ENCODE measurements around the gene TMPRSS5.

Gene TMPRSS5

GRCh38 chr11:113695207-113695606 lies 10.9 kb downstream of the TMPRSS5 start:
- Histone ChIP-seq H3K36me3 (ENCODE audit: control insufficient read depth, low read depth, low read length) (no peaks in the 10 kb centered on the region), H3K9me3 (ENCODE audit: control insufficient read depth, low read depth, low read length) (no peaks in the 10 kb centered on the region), H3K27ac (ENCODE audit: low read length) (no peak overlapping the region), H3K27me3 (ENCODE audit: control insufficient read depth, insufficient read depth, low read length) (no peaks in the 10 kb centered on the region), H3K4me3 (ENCODE audit: low read length) (no peak overlapping the region), H3K9ac (ENCODE audit: low read length) (no peak overlapping the region), H3K4me1 (ENCODE audit: control insufficient read depth, low read depth, low read length) (no peaks in the 10 kb centered on the region)

GRCh38 chr11:113694390-113694789 lies 11.7 kb downstream of the TMPRSS5 start:
- Histone ChIP-seq H3K9ac (ENCODE audit: low read length) (no peak overlapping the region), H3K36me3 (ENCODE audit: control insufficient read depth, low read depth, low read length) (no peaks in the 10 kb centered on the region), H3K4me1 (ENCODE audit: control insufficient read depth, low read depth, low read length) (no peaks in the 10 kb centered on the region), H3K27ac (ENCODE audit: low read length) (no peak overlapping the region), H3K9me3 (ENCODE audit: control insufficient read depth, low read depth, low read length) (no peaks in the 10 kb centered on the region), H3K4me3 (ENCODE audit: low read length) (no peak overlapping the region), H3K27me3 (ENCODE audit: control insufficient read depth, insufficient read depth, low read length) (no peaks in the 10 kb centered on the region)

- Histone ChIP-seq H3K4me1 (ENCODE audit: control insufficient read depth, low read depth, low read length) (no peaks in the 10 kb centered on the region), H3K27me3 (ENCODE audit: control insufficient read depth, insufficient read depth, low read length) (no peaks in the 10 kb centered on the region), H3K9ac (ENCODE audit: low read length) (no peak overlapping the region)
These were observed 13.1 kb downstream of the TMPRSS5 start for GRCh38 chr11:113693030-113693429.

GRCh38 chr11:113690619-113691569 lies 15.2 kb downstream of the TMPRSS5 start:
- H3K9me3 ChIP-seq (ENCODE audit: control insufficient read depth, low read depth, low read length) = no peaks in the 10 kb centered on the region
- H3K27me3 ChIP-seq (ENCODE audit: control insufficient read depth, insufficient read depth, low read length) = no peaks in the 10 kb centered on the region
- H3K36me3 ChIP-seq (ENCODE audit: control insufficient read depth, low read depth, low read length) = no peaks in the 10 kb centered on the region
- H3K9ac ChIP-seq (ENCODE audit: low read length) = no peak overlapping the region
- H3K27ac ChIP-seq (ENCODE audit: low read length) = no peak overlapping the region
- H3K4me3 ChIP-seq (ENCODE audit: low read length) = no peak overlapping the region
- H3K4me1 ChIP-seq (ENCODE audit: control insufficient read depth, low read depth, low read length) = no peaks in the 10 kb centered on the region

More at GRCh38 chr11:113693030-113693429, 13.1 kb downstream of the TMPRSS5 start:
- Histone ChIP-seq H3K4me3 (ENCODE audit: low read length) (no peak overlapping the region), H3K9me3 (ENCODE audit: control insufficient read depth, low read depth, low read length) (no peaks in the 10 kb centered on the region), H3K27ac (ENCODE audit: low read length) (no peak overlapping the region), H3K36me3 (ENCODE audit: control insufficient read depth, low read depth, low read length) (no peaks in the 10 kb centered on the region)

- Histone ChIP-seq H3K9ac (ENCODE audit: low read length) (no peak overlapping the region), H3K4me3 (ENCODE audit: low read length) (no peak overlapping the region), H3K4me1 (ENCODE audit: control insufficient read depth, low read depth, low read length) (no peaks in the 10 kb centered on the region), H3K27ac (ENCODE audit: low read length) (no peak overlapping the region), H3K27me3 (ENCODE audit: control insufficient read depth, insufficient read depth, low read length) (no peaks in the 10 kb centered on the region), H3K36me3 (ENCODE audit: control insufficient read depth, low read depth, low read length) (no peaks in the 10 kb centered on the region), H3K9me3 (ENCODE audit: control insufficient read depth, low read depth, low read length) (no peaks in the 10 kb centered on the region)
These were observed 16.1 kb downstream of the TMPRSS5 start for GRCh38 chr11:113689768-113690618.

- Histone ChIP-seq H3K27me3 (ENCODE audit: control insufficient read depth, insufficient read depth, low read length) (no peaks in the 10 kb centered on the region), H3K9me3 (ENCODE audit: control insufficient read depth, low read depth, low read length) (no peaks in the 10 kb centered on the region), H3K4me1 (ENCODE audit: control insufficient read depth, low read depth, low read length) (no peaks in the 10 kb centered on the region), H3K9ac (ENCODE audit: low read length) (no peak overlapping the region), H3K27ac (ENCODE audit: low read length) (no peak overlapping the region), H3K36me3 (ENCODE audit: control insufficient read depth, low read depth, low read length) (no peaks in the 10 kb centered on the region), H3K4me3 (ENCODE audit: low read length) (no peak overlapping the region)
These were observed 20.3 kb downstream of the TMPRSS5 start for GRCh38 chr11:113685654-113686359.

GRCh38 chr11:113684496-113684895 lies 21.6 kb downstream of the TMPRSS5 start:
- H3K9ac ChIP-seq (ENCODE audit: low read length) = no peak overlapping the region

GRCh38 chr11:113683481-113684046 lies 22.5 kb downstream of the TMPRSS5 start:
- Histone ChIP-seq H3K27ac (ENCODE audit: low read length) (no peak overlapping the region), H3K4me1 (ENCODE audit: control insufficient read depth, low read depth, low read length) (no peaks in the 10 kb centered on the region), H3K4me3 (ENCODE audit: low read length) (no peak overlapping the region), H3K36me3 (ENCODE audit: control insufficient read depth, low read depth, low read length) (no peaks in the 10 kb centered on the region), H3K9me3 (ENCODE audit: control insufficient read depth, low read depth, low read length) (no peaks in the 10 kb centered on the region), H3K27me3 (ENCODE audit: control insufficient read depth, insufficient read depth, low read length) (no peaks in the 10 kb centered on the region), H3K9ac (ENCODE audit: low read length) (no peak overlapping the region)

More at GRCh38 chr11:113684496-113684895, 21.6 kb downstream of the TMPRSS5 start:
- H3K27me3 ChIP-seq (ENCODE audit: control insufficient read depth, insufficient read depth, low read length) = no peaks in the 10 kb centered on the region
- no peaks in the 10 kb centered on the region for H3K36me3 ChIP-seq (ENCODE audit: control insufficient read depth, low read depth, low read length)
- H3K9me3 ChIP-seq (ENCODE audit: control insufficient read depth, low read depth, low read length) = no peaks in the 10 kb centered on the region
- no peaks in the 10 kb centered on the region for H3K4me1 ChIP-seq (ENCODE audit: control insufficient read depth, low read depth, low read length)
- no peak overlapping the region for H3K27ac ChIP-seq (ENCODE audit: low read length)
- H3K4me3 ChIP-seq (ENCODE audit: low read length) = no peak overlapping the region

- H3K9ac ChIP-seq (ENCODE audit: low read length) = no peak overlapping the region
- no peak overlapping the region for H3K27ac ChIP-seq (ENCODE audit: low read length)
- H3K4me1 ChIP-seq (ENCODE audit: control insufficient read depth, low read depth, low read length) = no peaks in the 10 kb centered on the region
- no peaks in the 10 kb centered on the region for H3K27me3 ChIP-seq (ENCODE audit: control insufficient read depth, insufficient read depth, low read length)
- no peaks in the 10 kb centered on the region for H3K36me3 ChIP-seq (ENCODE audit: control insufficient read depth, low read depth, low read length)
- no peaks in the 10 kb centered on the region for H3K9me3 ChIP-seq (ENCODE audit: control insufficient read depth, low read depth, low read length)
- H3K4me3 ChIP-seq (ENCODE audit: low read length) = no peak overlapping the region
These were observed 24.2 kb downstream of the TMPRSS5 start for GRCh38 chr11:113681711-113682413.

- H3K9me3 ChIP-seq (ENCODE audit: control insufficient read depth, low read depth, low read length) = no peaks in the 10 kb centered on the region
- H3K4me1 ChIP-seq (ENCODE audit: control insufficient read depth, low read depth, low read length) = no peaks in the 10 kb centered on the region
- no peaks in the 10 kb centered on the region for H3K36me3 ChIP-seq (ENCODE audit: control insufficient read depth, low read depth, low read length)
- no peak overlapping the region for H3K4me3 ChIP-seq (ENCODE audit: low read length)
- H3K9ac ChIP-seq (ENCODE audit: low read length) = no peak overlapping the region
- H3K27me3 ChIP-seq (ENCODE audit: control insufficient read depth, insufficient read depth, low read length) = no peaks in the 10 kb centered on the region
- no peak overlapping the region for H3K27ac ChIP-seq (ENCODE audit: low read length)
These were observed 24.8 kb downstream of the TMPRSS5 start for GRCh38 chr11:113681282-113681681.

All from iPS-18a (cell line).